ENCODE results near the gene CYP2B6.

The CYP2B6 gene

DNA sequence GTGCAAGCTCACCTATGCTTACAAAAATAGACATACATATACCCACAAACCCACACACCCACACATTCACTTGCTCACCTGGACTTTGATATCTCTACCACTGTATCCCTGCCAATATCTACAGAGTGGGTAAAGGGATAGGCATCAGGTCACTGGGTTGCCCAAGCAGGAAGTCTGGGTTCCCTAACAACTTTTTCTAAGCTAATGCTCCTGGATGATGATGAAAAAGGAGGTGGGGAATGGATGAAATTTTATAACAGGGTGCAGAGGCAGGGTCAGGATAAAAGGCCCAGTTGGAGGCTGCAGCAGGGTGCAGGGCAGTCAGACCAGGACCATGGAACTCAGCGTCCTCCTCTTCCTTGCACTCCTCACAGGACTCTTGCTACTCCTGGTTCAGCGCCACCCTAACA lies at the start of gene CYP2B6:
Gene CYP2B6, plus strand, starts transcription at position 311 of the 410 bp plus-strand sequence. Its CDS starts 24 bp downstream, at position 335.
- Histone ChIP-seq H3K9me3 (ENCODE audit: control insufficient read depth, low read depth, low read length) (no peaks in the 10 kb centered on the region), H3K9ac (ENCODE audit: low read length) (no peak within 1 kb of the TSS), H3K4me3 (ENCODE audit: low read length) (no peak within 1 kb of the TSS), H3K27ac (ENCODE audit: low read length) (no peak within 1 kb of the TSS), H3K4me1 (ENCODE audit: control insufficient read depth, low read depth, low read length) (no peaks in the 10 kb centered on the region), H3K36me3 (ENCODE audit: control insufficient read depth, low read depth, low read length) (no peaks in the 10 kb centered on the region), H3K27me3 (ENCODE audit: control insufficient read depth, insufficient read depth, low read length) (no peaks in the 10 kb centered on the region)

DNA sequence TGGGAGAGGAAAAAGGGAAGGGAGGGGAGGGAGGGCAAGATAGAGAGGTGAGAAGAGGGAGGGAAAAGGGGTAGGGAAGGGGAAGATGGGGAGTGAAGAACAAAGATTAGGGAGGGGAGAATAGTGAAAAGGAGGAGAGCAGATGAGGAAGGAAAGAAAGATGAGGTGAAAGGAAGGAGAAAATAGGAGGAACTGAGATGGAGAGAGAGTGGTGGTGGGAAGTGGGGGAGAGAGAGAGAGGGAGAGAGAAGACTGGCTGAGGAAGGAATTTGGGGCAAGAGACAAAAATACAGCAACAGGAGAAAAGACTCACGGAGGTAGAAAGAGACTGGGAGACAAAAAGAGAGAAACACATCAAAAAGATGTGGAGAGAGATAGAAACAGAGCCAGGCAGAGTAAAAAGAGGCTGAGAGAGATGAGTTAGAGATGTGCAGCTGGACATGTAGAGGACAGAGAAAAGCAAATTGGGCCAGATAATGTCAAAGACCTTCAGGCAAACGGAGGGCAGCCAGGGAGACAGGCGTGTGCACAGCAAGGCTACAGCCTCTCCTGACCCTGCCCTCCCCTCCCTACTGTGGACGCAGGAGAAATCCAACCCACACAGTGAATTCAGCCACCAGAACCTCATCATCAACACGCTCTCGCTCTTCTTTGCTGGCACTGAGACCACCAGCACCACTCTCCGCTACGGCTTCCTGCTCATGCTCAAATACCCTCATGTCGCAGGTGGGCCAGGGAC lies 49.4 kb upstream of the CYP2B6 start:
- Histone ChIP-seq H3K9me3 (ENCODE audit: control insufficient read depth, low read depth, low read length) (no peaks in the 10 kb centered on the region), H3K4me1 (ENCODE audit: control insufficient read depth, low read depth, low read length) (no peaks in the 10 kb centered on the region), H3K27ac (ENCODE audit: low read length) (no peak overlapping the region), H3K27me3 (ENCODE audit: control insufficient read depth, insufficient read depth, low read length) (no peaks in the 10 kb centered on the region), H3K9ac (ENCODE audit: low read length) (no peak overlapping the region), H3K4me3 (ENCODE audit: low read length) (no peak overlapping the region), H3K36me3 (ENCODE audit: control insufficient read depth, low read depth, low read length) (no peaks in the 10 kb centered on the region)

DNA sequence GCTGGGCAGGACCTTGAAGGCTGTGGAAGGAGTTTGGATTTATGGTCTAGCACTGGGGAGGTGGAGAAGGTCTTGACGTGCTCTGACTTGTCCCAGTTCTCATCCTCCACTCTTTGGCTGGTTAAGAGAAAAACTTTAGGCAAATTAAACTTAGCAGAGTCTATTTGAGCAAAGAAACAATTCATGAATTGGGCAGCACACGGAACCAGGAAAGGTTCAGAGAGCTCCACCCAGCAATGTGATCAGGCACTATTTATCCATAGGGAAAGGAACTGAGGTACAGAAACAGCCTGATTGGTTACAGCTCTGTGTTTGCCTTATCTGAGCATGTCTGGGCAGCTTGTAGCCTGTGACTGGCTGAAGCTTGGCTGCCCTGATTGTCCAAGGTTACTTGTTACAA lies 45.4 kb upstream of the CYP2B6 start:
- no peaks in the 10 kb centered on the region for H3K4me1 ChIP-seq (ENCODE audit: control insufficient read depth, low read depth, low read length)
- H3K27me3 ChIP-seq (ENCODE audit: control insufficient read depth, insufficient read depth, low read length) = no peaks in the 10 kb centered on the region
- H3K36me3 ChIP-seq (ENCODE audit: control insufficient read depth, low read depth, low read length) = no peaks in the 10 kb centered on the region
- no peak overlapping the region for H3K9ac ChIP-seq (ENCODE audit: low read length)
- no peaks in the 10 kb centered on the region for H3K9me3 ChIP-seq (ENCODE audit: control insufficient read depth, low read depth, low read length)
- no peak overlapping the region for H3K4me3 ChIP-seq (ENCODE audit: low read length)
- no peak overlapping the region for H3K27ac ChIP-seq (ENCODE audit: low read length)

DNA sequence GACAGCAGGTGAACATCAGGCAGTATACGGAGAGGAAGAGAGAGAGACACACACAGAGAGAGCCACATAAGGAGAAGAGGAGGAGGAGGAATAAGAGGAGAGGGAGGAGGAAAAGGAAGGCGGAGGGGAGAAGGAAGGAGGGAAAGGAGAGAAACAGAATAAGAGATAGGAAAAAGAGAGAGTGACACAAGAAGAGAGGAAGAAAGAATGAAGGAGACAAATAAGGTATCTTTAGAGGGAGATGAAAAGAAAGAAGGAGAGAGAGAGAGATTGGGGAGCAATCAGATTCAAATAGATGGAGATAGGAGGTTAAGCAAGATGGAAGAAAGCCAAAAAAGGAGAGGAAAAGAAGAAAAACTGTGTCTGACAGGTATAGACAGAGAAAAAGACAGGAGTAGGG lies 44.0 kb upstream of the CYP2B6 start:
- Histone ChIP-seq H3K27me3 (ENCODE audit: control insufficient read depth, insufficient read depth, low read length) (no peaks in the 10 kb centered on the region), H3K9me3 (ENCODE audit: control insufficient read depth, low read depth, low read length) (no peaks in the 10 kb centered on the region), H3K27ac (ENCODE audit: low read length) (no peak overlapping the region), H3K4me1 (ENCODE audit: control insufficient read depth, low read depth, low read length) (no peaks in the 10 kb centered on the region), H3K4me3 (ENCODE audit: low read length) (no peak overlapping the region), H3K36me3 (ENCODE audit: control insufficient read depth, low read depth, low read length) (no peaks in the 10 kb centered on the region), H3K9ac (ENCODE audit: low read length) (no peak overlapping the region)

DNA sequence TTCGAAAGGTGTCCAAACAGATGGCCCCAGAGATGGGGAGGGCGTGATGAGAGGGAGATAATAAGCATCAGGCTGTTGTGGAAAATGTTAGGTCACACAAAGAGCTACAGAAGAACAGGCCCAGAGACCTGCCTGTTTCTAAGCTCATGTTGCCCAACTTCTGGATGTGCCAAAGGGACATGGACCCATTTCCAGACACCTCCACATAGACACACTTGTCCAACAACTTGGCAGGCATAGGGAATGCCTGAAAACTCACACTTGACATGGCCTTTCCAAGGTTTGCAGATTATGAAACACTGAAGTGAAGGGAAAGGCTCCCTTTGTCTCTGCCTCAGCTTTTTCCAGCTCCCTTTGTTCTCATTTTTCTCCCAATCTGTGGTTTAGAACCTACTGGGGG lies 43.5 kb upstream of the CYP2B6 start:
- Histone ChIP-seq H3K36me3 (ENCODE audit: control insufficient read depth, low read depth, low read length) (no peaks in the 10 kb centered on the region), H3K4me3 (ENCODE audit: low read length) (no peak overlapping the region), H3K27me3 (ENCODE audit: control insufficient read depth, insufficient read depth, low read length) (no peaks in the 10 kb centered on the region), H3K9me3 (ENCODE audit: control insufficient read depth, low read depth, low read length) (no peaks in the 10 kb centered on the region), H3K9ac (ENCODE audit: low read length) (no peak overlapping the region), H3K27ac (ENCODE audit: low read length) (no peak overlapping the region), H3K4me1 (ENCODE audit: control insufficient read depth, low read depth, low read length) (no peaks in the 10 kb centered on the region)

DNA sequence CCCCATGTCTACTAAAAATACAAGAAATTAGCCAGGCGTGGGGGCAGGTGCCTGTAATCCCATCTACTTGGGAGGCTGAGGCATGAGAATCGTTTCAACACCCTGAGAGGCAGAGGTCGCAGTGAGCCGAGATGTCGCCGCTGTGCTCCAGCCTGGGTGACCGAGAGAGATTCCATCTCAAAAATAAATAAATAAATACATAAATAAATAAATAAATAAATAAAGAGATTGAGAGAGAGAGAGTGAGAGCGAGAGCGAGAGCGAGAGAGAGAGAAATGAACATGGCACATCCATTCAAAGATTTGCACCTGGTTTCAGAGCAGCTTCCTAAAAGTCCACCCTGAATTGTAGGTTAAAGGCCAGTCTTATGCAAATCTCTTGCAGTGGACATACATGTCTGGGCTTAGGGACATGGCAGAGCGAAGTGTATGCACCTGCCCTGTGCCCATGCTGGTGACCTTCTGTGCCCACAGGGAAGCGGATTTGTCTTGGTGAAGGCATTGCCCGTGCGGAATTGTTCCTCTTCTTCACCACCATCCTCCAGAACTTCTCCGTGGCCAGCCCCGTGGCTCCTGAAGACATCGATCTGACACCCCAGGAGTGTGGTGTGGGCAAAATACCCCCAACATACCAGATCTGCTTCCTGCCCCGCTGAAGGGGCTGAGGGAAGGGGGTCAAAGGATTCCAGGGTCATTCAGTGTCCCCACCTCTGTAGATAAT lies 42.3 kb upstream of the CYP2B6 start:
- Histone ChIP-seq H3K4me1 (ENCODE audit: control insufficient read depth, low read depth, low read length) (no peaks in the 10 kb centered on the region), H3K9ac (ENCODE audit: low read length) (no peak overlapping the region), H3K4me3 (ENCODE audit: low read length) (no peak overlapping the region), H3K27ac (ENCODE audit: low read length) (no peak overlapping the region), H3K36me3 (ENCODE audit: control insufficient read depth, low read depth, low read length) (no peaks in the 10 kb centered on the region), H3K9me3 (ENCODE audit: control insufficient read depth, low read depth, low read length) (peaks cover 7% of the 10 kb centered on the region), H3K27me3 (ENCODE audit: control insufficient read depth, insufficient read depth, low read length) (no peaks in the 10 kb centered on the region)

DNA sequence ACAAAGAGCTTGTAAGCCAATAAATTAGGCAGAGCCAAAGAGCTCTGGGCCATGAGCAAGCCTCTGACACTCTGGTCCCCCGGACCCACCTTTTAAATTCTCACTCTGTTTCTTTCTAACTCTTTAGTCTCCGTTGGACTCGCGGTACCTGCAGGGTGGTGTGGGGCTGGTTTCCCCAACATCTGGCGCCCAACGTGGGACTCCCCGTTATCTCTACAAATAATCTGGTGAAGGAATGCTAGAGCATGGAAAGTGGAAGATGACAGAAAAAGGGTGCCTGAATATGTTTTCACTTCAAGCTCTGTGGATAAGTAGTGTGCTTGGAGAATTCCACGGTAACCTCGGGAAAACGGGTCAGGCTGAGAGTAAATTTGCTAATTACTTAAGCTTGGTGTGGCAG lies 36.5 kb upstream of the CYP2B6 start:
- peaks cover 3% of the 10 kb centered on the region for H3K27me3 ChIP-seq (ENCODE audit: control insufficient read depth, insufficient read depth, low read length)
- no peak overlapping the region for H3K4me3 ChIP-seq (ENCODE audit: low read length)
- no peak overlapping the region for H3K9ac ChIP-seq (ENCODE audit: low read length)
- no peak overlapping the region for H3K27ac ChIP-seq (ENCODE audit: low read length)
- no peaks in the 10 kb centered on the region for H3K36me3 ChIP-seq (ENCODE audit: control insufficient read depth, low read depth, low read length)
- no peaks in the 10 kb centered on the region for H3K4me1 ChIP-seq (ENCODE audit: control insufficient read depth, low read depth, low read length)
- peaks cover 19% of the 10 kb centered on the region for H3K9me3 ChIP-seq (ENCODE audit: control insufficient read depth, low read depth, low read length)

DNA sequence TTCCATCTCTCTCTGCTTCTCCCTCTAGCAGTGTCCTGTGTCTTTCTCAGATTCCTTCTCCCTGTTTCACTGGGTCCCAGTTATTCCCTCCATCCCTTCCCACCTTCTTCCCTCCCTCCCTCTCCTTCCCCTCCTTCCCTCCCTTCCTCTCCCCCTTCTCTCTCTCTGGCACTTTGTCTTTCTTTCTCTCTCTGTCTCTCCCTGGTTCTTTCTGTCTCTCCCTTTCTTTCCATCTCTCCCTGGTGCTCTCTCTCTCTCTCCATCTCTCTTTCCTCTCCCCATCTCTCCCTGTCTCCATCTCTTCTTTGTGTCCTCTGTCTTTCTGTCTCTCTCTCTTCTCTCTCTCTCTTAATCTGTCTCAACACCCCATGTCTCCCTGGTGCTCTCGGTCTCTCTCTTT lies 31.7 kb upstream of the CYP2B6 start:
- H3K27me3 ChIP-seq (ENCODE audit: control insufficient read depth, insufficient read depth, low read length) = peaks cover 7% of the 10 kb centered on the region
- H3K4me1 ChIP-seq (ENCODE audit: control insufficient read depth, low read depth, low read length) = no peaks in the 10 kb centered on the region
- no peak overlapping the region for H3K9ac ChIP-seq (ENCODE audit: low read length)
- H3K4me3 ChIP-seq (ENCODE audit: low read length) = no peak overlapping the region
- H3K9me3 ChIP-seq (ENCODE audit: control insufficient read depth, low read depth, low read length) = peaks cover 6% of the 10 kb centered on the region
- H3K36me3 ChIP-seq (ENCODE audit: control insufficient read depth, low read depth, low read length) = no peaks in the 10 kb centered on the region
- H3K27ac ChIP-seq (ENCODE audit: low read length) = no peak overlapping the region

DNA sequence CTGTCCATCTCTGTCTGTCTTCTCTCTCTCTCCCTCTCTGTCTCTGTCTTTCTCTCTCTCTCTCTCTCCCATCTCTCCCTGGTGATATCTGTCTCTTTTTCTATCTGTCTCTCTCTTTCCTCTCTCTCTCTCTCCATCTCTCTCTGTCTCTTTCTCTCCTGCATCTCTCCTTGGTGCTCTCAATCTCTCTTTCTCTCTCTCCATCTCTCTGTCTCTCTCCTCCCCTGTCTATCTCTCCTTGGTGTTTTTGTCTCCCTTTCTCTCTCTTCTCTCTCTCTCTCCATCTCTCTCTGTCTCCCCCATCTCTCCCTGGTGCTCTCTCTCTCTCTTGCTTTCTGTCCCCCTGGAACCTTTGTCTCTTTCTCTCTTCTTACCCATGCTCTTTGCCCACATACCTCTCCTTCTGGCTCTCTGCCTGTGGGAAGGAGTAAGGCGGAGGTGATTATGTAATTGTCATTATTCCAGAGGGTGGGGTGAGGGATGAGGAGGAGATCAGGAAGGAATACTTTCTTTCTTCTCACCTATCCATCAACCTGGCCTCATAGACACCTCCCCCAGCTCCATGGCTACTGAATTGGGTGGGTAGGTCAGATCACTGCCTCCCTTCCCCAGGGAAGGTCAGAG lies 30.9 kb upstream of the CYP2B6 start:
- Histone ChIP-seq H3K9ac (ENCODE audit: low read length) (no peak overlapping the region), H3K9me3 (ENCODE audit: control insufficient read depth, low read depth, low read length) (no peaks in the 10 kb centered on the region), H3K36me3 (ENCODE audit: control insufficient read depth, low read depth, low read length) (no peaks in the 10 kb centered on the region), H3K27ac (ENCODE audit: low read length) (no peak overlapping the region), H3K4me3 (ENCODE audit: low read length) (no peak overlapping the region), H3K4me1 (ENCODE audit: control insufficient read depth, low read depth, low read length) (no peaks in the 10 kb centered on the region), H3K27me3 (ENCODE audit: control insufficient read depth, insufficient read depth, low read length) (peaks cover 7% of the 10 kb centered on the region)

DNA sequence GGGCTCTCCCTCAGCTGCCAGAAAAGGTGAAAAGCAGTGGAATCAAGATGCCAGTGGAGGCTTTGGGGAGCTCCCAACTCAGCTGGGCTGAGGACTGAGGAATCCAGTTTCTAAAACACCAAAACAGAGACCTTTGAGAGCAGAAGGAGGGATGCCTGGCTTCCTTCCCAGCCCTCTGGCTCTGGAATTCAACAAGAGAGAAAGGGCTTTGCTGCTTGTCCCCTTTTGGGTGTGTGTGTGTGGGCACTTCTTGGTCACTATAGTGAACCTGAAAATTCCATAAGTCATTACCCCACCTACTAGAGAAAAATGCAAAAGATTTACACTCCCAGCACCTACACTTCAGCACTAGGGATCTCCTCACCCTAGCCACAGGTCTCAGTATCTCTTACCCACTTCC lies 30.3 kb upstream of the CYP2B6 start:
- Histone ChIP-seq H3K36me3 (ENCODE audit: control insufficient read depth, low read depth, low read length) (no peaks in the 10 kb centered on the region), H3K4me3 (ENCODE audit: low read length) (no peak overlapping the region), H3K4me1 (ENCODE audit: control insufficient read depth, low read depth, low read length) (no peaks in the 10 kb centered on the region)

DNA sequence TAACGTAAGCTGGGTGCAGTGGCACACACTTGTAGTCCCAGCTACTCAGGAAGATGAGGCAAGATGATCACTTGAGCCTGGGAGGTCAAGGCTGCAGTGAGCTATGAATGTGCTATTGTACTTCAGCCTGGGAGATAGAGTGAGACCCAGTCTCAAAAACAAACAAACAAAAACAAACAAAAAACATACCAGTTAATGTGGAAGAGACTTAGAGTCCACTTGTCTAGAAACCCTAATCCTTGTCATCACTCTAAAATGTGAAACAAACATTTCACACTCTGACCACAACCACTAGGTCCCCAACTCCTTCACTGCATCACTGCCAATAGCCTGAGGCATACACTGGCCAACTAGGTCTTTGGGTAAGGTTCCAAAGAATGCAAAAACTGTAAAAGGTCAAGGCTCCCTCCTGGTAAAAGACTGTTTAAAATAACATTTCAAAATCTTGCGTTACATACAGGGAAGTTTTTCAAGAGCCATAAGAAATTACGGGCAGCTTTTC lies 28.6 kb upstream of the CYP2B6 start:
- Histone ChIP-seq H3K4me3 (ENCODE audit: low read length) (no peak overlapping the region), H3K4me1 (ENCODE audit: control insufficient read depth, low read depth, low read length) (no peaks in the 10 kb centered on the region), H3K9ac (ENCODE audit: low read length) (no peak overlapping the region), H3K27me3 (ENCODE audit: control insufficient read depth, insufficient read depth, low read length) (peaks cover 7% of the 10 kb centered on the region), H3K27ac (ENCODE audit: low read length) (no peak overlapping the region), H3K9me3 (ENCODE audit: control insufficient read depth, low read depth, low read length) (no peaks in the 10 kb centered on the region), H3K36me3 (ENCODE audit: control insufficient read depth, low read depth, low read length) (no peaks in the 10 kb centered on the region)

More for the DNA sequence above, 30.3 kb upstream of the CYP2B6 start:
- Histone ChIP-seq H3K9ac (ENCODE audit: low read length) (no peak overlapping the region), H3K9me3 (ENCODE audit: control insufficient read depth, low read depth, low read length) (no peaks in the 10 kb centered on the region), H3K27me3 (ENCODE audit: control insufficient read depth, insufficient read depth, low read length) (peaks cover 7% of the 10 kb centered on the region), H3K27ac (ENCODE audit: low read length) (no peak overlapping the region)
